Measurements from ENCODE around the gene IL32. TPM values are rescaled to one million over a fixed set of nuclear protein-coding genes. Genes with fewer than 3 reads are reported as not detected.

IL32 gene
- total RNA-seq, 1 donor from 2014 or later = 13.2 TPM

- peak; percentile 68 for DNase-seq (ENCODE audit: low spot score)
These were observed 37.3 kb upstream of the IL32 start for GRCh38 chr16:3027983-3028715.

- DNase-seq (ENCODE audit: low spot score) = no peak
These were observed 36.6 kb upstream of the IL32 start for GRCh38 chr16:3028716-3029319.

DNA sequence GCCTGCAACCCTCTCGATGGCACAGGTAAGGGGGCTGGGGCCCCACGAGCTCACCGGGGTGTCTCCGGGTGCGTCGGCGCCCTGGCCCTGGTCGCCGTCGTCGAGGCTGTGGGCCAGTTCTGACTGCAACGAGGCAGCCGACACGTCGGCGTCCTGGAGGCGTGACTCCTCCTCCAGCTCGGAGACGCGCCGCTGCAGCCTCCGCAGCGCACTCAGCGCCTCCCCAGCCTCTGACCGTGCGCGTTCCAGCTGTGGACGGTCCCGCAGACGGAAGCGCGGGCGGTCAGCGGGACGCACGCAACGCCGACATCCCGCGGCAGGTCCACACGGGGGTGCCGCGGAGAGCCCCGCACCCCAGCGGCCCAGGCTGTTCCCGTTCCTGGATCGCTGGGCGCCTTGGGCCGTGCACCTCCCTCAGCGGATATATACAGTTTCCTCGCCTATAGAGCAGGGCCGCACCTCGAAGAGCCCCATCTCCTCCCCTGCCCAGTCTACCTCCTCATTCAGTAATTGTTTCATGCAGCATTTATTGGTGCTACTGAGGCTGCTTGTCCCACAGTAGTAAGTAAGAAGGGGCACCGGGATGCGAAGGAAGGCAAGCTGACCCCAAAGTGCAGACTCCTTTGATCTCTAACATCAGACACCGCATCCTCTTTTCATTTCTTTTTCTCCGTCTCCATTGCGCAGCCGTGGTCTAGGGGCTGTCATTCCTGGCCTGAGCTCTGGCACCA, 35.8 kb upstream of the IL32 start:
- no peak for DNase-seq (ENCODE audit: low spot score)

- DNase-seq (ENCODE audit: low spot score) = no peak
These were observed 34.9 kb upstream of the IL32 start for GRCh38 chr16:3030222-3031212.

DNA sequence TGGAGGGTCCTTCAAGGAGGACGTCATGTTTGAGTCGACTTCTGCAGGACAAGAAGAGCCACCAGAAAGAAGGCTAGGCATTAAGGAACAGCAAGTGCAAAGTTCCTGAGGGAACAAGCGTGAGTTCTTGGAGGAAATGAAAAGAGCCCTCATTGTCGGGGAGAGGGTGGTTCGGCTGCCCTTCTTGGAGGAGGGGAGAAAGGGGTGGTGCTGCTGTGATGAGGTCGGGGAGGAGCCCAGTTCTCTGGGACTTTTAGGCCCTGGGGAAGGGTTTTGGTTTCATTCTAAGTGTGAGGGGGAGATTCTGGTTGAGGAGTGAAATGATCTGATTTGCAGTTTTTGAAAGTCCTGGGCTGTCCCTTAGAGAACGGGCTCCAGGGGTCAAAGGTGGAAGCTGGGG, 32.8 kb upstream of the IL32 start:
- no peak for DNase-seq (ENCODE audit: low spot score)

GRCh38 chr16:3035289-3035971, 30.0 kb upstream of the IL32 start:
- DNase-seq (ENCODE audit: low spot score) = no peak

GRCh38 chr16:3035972-3036725, 29.3 kb upstream of the IL32 start:
- DNase-seq (ENCODE audit: low spot score) = no peak

DNA sequence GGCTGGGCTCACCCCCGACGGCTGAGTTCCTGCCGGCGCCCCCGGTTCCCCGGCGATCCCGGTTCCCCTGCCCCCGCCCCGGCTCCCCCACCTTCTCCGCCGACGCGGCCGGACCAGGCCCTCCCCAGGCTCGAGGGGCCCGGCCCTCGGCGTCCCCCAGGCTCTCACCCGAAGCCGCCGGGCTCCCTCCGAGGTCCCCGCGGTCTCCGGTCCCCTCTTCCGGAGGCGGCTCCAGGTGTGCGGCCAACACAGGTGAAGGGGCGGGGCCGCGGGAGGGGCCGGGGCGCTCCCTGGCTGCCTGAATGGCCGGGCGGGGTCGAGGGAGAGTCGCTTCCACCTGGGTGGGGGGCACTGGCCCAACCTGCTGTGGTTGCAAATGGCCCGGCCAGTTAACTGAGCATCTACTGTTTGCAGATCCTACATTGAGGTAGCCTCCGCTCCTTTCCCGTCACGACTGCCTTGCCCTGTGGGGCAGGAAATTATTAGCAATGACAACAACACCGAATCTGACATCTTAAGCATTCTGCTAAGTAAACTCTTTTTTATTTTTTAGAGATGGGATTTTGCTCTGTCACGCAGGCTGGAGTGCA, 28.6 kb upstream of the IL32 start, which contains the start of gene BICDL2:
TSS of gene BICDL2 (minus strand) at position 219 of the 590 bp plus-strand sequence. CDS start 1,448 bp downstream, outside the sequence.
- no peak for DNase-seq (ENCODE audit: low spot score)

- DNase-seq (ENCODE audit: low spot score) = no peak
These were observed 27.2 kb upstream of the IL32 start for GRCh38 chr16:3038256-3038655.

- no peak for DNase-seq (ENCODE audit: low spot score)
These were observed 26.5 kb upstream of the IL32 start for GRCh38 chr16:3038896-3039295.

GRCh38 chr16:3042376-3042775, 23.1 kb upstream of the IL32 start:
- no peak for DNase-seq (ENCODE audit: low spot score)

- DNase-seq (ENCODE audit: low spot score) = no peak
These were observed 20.7 kb upstream of the IL32 start for GRCh38 chr16:3044708-3045107.

- DNase-seq (ENCODE audit: low spot score) = no peak
These were observed 19.4 kb upstream of the IL32 start, which contains the start of gene MMP25 for GRCh38 chr16:3045758-3046640. MMP25 (plus strand) TSS chr16:3046561; CDS start chr16:3046918, 357 bp downstream.

- no peak for DNase-seq (ENCODE audit: low spot score)
These were observed 18.6 kb upstream of the IL32 start for GRCh38 chr16:3046641-3047386.

- DNase-seq (ENCODE audit: low spot score) = no peak
These were observed 18.1 kb upstream of the IL32 start for GRCh38 chr16:3047387-3047720.

DNA sequence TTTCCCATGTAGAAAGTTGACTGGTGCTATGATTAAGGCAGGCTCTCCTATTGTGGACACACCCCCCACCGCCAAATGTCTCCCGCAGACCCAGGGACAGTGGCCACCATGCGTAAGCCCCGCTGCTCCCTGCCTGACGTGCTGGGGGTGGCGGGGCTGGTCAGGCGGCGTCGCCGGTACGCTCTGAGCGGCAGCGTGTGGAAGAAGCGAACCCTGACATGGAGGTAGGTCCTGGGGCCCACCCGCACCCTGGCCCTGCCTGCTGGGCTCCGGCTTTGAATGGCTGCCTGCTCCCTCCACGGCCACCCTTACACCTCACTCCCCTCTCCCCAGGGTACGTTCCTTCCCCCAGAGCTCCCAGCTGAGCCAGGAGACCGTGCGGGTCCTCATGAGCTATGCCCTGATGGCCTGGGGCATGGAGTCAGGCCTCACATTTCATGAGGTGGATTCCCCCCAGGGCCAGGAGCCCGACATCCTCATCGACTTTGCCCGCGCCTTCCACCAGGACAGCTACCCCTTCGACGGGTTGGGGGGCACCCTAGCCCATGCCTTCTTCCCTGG, 15.4 kb upstream of the IL32 start:
- DNase-seq (ENCODE audit: low spot score) = no peak

- DNase-seq (ENCODE audit: low spot score) = no peak
These were observed 15.0 kb upstream of the IL32 start for GRCh38 chr16:3050487-3050886.

DNA sequence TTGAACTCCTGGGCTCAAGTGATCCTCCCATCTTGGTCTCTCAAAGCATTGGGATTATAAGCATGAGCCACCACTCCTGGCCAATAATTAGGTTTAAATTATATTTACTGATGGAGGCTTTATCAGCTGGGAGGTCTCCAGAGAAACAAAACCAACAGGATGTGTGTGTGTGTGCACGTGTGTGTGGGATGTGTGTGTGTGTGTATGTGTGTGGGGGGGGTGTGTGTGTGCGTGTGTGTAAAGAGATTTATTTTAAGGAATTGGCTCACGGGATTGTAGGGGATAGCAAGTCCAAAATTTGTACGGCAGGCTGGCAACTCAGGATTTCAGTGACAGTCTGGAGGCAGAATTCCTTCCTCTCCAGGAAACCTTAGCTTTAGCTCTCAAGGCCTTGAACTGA, 14.4 kb upstream of the IL32 start:
- DNase-seq (ENCODE audit: low spot score) = no peak
